Lower leg skin (tissue), 3 donors: Measurements from ENCODE around the gene CITED2.

Experiments used
- CTCF ChIP-seq, 3 donors: fragments of 450-650 bp; IDR thresholded peaks; one replicate each; pipeline ENCODE4 v1.5.1; 2016; ENCODE audit warnings: antibody characterized with exemption in 3 of 3, mild to moderate bottlenecking in 3 of 3, moderate library complexity in 2 of 3
- POLR2A ChIP-seq, 2 donors: fragments of 450-650 bp; IDR thresholded peaks; one replicate each; pipeline ENCODE4 v1.6.1; 2016 to 2017; ENCODE audit warnings: antibody characterized with exemption in 2 of 2, mild to moderate bottlenecking in 1 of 2, moderate library complexity in 1 of 2

GRCh38 chr6:139368661-139369060 is 5.8 kb downstream of the CITED2 start:
- TF ChIP-seq CTCF (IDR thresholded peaks at IDR 0.05), result no peak
- no peak for TF ChIP-seq POLR2A (IDR thresholded peaks at IDR 0.05)
